CD4-positive, alpha-beta T cell treated with Interleukin-10 for 1 hour (primary cell): Measurements from ENCODE around the gene EPC2.
"Not testable (repeated sequence)": the region's sequence is repeated elsewhere in the genome, so short reads cannot be mapped to it uniquely, and the experiment has no call there.

Source experiments
- DNase-seq: peaks from one replicate; pipeline ENCODE4 v3.0.0-alpha.2; 2020

Gene EPC2

GRCh38 chr2:148675708-148676107, 31.2 kb downstream of the EPC2 start:
- no peak for DNase-seq

DNA sequence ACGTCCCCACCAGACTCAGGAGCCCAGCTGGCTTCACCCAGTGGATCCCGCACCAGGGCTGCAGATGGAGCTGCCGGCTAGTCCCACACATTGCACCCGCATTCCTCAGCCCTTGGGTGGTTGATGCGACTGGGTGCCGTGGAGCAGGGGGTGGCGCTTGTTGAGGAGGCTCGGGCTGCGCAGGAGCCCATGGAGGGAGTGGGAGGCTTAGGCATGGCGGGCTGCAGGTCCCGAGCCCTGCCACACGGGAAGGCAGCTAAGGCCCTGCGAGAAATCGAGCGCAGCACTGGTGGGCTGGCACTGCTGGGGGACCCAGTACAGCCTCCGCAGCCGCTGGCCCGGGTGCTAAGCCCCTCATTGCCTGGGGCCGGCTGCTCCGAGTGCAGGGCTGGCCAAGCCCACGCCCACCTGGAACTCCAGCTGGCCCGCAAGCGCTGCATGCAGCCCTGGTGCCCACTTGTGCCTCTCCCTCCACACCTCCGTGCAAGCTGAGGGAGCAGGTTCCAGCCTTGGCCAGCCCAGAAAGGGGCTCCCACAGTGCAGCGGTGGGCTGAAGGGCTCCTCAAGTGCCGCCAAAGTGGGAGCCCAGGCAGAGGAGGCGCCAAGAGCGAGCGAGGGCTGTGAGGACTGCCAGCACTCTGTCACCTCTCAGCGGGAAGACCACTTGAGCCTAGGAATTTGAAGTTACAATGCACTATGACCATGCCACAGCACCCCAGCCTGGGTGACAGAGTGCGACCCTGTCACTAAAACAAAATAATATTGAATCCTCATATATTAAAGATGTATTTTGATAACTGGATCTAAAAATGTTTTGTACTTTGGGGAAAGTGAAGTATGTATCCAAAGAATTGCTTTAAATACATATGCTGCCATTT, 34.0 kb downstream of the EPC2 start:
- not testable (repeated sequence) for DNase-seq

DNA sequence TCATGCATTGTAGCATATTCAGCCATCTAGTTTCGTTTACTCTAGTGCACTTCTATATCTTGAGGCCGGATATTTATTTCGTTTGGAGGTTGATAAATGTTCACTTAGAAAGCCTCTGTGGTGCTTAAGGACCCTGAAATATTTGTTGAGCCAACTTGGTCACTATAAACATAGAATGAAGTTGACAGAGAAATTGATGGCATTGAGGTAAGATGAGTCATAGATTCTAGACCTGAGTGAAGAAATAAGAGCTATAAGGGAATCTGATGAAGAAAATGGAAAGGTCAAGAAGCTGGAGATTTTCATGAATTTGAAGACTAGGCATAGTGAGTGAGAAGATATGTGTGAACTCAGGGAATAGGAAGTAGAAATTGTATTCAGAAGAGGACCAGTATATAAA, 35.9 kb downstream of the EPC2 start:
- DNase-seq, result no peak

DNA sequence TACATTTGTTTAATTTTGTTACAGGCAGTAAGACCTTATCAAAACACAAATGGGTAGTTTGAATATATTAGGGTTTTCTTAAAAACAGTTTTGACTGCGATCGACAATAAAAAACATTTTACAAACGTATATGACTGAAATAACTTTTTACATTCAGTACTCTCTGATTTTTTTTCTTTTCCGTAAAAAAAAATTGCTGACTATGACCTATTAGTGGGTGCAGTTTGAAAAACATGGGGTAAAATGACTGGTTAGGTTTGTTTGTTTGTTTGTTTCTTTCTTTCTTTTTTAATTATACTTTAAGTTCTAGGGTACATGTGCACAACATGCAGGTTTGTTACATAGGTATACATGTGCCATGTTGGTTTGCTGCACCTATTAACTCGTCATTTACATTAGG, 36.9 kb downstream of the EPC2 start:
- no peak for DNase-seq

- not testable (repeated sequence) for DNase-seq
These were observed 37.3 kb downstream of the EPC2 start for GRCh38 chr2:148681862-148682261.

GRCh38 chr2:148684507-148684906, 40.0 kb downstream of the EPC2 start:
- no peak for DNase-seq

DNA sequence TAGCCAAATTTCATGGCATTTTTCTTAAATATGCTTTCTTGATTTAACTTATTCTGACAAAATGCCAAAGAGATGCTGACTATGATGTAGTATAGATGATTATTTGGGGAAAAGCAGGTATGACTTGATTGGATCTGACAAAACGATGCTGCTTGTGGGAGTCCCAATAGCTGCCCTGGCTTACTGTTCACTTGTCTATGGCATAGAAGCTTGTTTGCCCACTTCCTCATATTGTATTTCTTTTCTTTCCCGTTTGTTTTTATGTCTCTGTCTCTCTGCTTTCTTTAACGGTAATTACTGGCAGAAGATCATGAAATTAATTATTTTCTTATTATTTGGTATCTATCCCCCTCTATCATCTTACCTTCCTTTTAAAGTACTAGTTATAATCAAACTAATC, 43.0 kb downstream of the EPC2 start:
- no peak for DNase-seq

- not testable (repeated sequence) for DNase-seq
These were observed 43.5 kb downstream of the EPC2 start for GRCh38 chr2:148688011-148688410.

- DNase-seq, result no peak
These were observed 52.4 kb downstream of the EPC2 start for GRCh38 chr2:148696985-148697384.

- no peak for DNase-seq
These were observed 55.3 kb downstream of the EPC2 start for GRCh38 chr2:148699830-148700229.

- DNase-seq, result no peak
These were observed 56.5 kb downstream of the EPC2 start for GRCh38 chr2:148701039-148701438.

DNA sequence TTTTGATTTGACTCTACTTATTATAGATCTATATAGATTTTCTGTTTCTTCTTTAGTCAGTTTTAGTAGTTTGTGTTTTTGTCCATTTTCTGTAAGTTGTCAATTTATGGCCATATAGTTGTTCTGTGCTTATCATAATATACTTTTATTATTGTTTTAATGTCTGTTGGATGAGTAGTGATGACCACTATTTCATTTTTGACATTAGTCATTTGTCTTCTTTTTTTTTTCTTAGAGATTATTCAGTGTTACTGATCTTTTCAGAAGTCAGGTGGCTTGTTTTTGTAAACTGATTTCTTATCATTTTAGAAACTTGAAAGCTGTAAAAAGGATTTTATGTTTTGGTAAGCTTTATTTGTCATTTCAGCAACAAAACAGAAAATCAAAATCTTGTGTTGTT, 57.3 kb downstream of the EPC2 start:
- no peak for DNase-seq

- DNase-seq, result no peak
These were observed 57.9 kb downstream of the EPC2 start for GRCh38 chr2:148702475-148702874.

DNA sequence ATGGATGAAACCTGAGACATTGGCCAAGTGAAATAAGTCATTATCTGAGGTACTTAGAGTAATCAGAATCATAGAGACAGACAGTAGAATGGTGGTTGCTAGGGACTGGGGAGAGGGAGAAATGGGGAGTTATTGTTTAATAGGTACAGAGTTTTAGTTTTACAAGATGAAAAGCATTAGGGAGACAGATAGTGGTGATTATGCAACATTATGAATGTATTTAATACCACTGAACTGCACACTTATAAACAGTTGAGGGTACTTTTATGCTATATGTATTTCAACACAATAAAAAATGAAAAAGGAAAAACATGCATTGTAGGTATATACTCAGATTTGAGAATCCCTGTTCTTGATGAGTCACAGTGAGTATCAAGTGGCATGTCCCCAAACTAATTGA, 59.7 kb downstream of the EPC2 start:
- no peak for DNase-seq

GRCh38 chr2:148716378-148716920, 71.9 kb downstream of the EPC2 start:
- no peak for DNase-seq

- DNase-seq, result no peak
These were observed 73.5 kb downstream of the EPC2 start for GRCh38 chr2:148718039-148718438.

- DNase-seq, result no peak
These were observed 74.7 kb downstream of the EPC2 start for GRCh38 chr2:148719195-148719749.

DNA sequence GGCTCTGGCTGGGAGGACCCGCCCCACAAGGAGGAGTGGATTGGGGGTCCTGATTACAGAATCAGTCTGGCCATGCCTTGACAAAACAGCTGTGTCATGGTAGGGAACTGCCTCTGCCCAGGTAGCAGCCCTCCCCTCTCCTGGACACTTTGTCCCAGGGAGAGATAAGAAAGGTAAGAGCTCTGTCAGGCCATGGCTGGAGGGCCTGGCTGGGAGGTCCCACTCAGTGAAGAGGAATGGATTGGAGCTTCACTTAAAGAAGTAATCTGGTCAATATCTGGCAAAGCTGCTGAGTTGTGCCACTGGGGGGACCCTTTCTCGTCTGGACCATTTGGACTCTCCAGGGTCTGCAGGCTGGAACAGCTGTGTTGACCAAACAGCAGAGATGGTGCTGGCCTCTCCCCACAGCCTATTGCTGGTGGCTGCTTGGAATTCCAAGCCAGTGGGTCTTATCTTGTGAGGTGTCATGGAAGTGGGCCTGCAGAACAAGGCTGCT, 75.4 kb downstream of the EPC2 start:
- no peak for DNase-seq

DNA sequence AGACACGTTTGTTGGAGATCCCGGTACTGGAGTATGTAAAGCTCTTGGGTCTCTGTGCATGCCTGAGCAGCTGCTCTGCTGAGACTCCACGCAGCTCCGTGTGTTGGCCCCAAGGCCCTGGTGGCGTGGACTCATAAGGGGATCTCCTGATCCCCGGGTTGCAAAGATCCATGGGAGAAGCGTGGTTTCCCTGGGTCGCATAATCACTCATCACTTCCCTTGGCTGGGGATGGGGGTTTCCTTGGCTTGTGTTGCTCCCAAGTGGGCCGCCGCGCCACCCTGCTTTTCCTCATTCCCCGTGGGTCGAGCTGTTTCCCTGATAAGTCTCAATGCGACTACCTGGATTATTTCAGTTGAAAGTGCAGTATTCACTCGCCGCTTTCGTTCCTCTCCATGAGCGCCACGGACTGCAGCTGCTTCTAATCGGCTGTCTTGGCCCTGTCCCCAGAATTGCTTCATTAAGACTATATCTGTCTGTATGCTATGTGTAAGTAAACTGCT, 76.0 kb downstream of the EPC2 start:
- no peak for DNase-seq

- DNase-seq, result no peak
These were observed 77.0 kb downstream of the EPC2 start for GRCh38 chr2:148721520-148721931.

GRCh38 chr2:148721991-148722777, 77.6 kb downstream of the EPC2 start:
- DNase-seq, result no peak

DNA sequence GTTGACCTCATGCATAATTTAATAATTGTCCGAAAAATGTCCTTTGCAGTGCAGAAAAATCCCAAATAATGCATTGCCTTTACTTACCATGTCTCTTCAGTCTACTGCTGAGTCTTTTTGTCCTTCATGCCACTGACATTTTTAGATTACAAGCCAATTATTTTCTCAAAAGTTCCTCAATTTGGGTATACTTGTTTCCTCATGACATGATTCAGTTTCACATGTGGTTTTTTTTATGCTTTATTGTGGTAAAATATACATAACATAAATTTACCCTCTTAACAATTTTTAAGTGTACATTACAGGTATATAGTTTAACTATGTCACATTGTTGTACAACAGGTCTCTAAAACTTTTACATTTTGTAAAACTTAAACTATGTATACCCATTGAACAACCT, 81.0 kb downstream of the EPC2 start:
- no peak for DNase-seq

DNA sequence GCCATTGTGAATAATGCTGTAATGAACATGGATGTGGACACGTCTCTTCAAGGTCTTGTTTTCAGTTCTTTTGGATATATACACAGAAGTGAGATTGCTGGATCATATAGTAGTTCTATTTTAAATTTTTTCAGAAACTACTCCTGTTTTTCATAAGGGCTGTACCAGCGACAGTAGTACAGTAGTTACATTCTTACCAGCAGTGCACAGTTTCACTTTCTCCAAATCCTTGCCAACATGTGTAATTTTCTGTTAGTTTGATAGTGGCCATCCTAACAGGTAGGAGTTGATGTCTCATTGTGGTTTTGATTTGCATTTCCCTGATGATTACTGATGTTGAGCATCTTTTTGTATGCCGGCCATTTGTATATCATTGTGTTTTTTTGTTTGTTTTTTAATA, 81.7 kb downstream of the EPC2 start:
- no peak for DNase-seq
